Subcutaneous adipose tissue (tissue), 4 donors: ENCODE measurements around the gene CDON. TPM values are rescaled to one million over a fixed set of nuclear protein-coding genes. Genes with fewer than 3 reads are reported as not detected.

ENCODE experiments used
- total RNA-seq, 4 donors: library from RNA; depleted of rRNA; stranded (reverse); fragments of >200 nt; gene quantifications; one replicate each; pipeline ENCODE4 v1.1.0, GENCODE V29; 2016
- TF ChIP-seq, protein P1 (sequence below): fragments of 450-650 bp; IDR thresholded peaks from one replicate; pipeline ENCODE4 v1.5.1; 2016; ENCODE audit warnings: low read depth, mild to moderate bottlenecking, control low read depth, antibody characterized with exemption, moderate library complexity

Gene CDON, protein sequence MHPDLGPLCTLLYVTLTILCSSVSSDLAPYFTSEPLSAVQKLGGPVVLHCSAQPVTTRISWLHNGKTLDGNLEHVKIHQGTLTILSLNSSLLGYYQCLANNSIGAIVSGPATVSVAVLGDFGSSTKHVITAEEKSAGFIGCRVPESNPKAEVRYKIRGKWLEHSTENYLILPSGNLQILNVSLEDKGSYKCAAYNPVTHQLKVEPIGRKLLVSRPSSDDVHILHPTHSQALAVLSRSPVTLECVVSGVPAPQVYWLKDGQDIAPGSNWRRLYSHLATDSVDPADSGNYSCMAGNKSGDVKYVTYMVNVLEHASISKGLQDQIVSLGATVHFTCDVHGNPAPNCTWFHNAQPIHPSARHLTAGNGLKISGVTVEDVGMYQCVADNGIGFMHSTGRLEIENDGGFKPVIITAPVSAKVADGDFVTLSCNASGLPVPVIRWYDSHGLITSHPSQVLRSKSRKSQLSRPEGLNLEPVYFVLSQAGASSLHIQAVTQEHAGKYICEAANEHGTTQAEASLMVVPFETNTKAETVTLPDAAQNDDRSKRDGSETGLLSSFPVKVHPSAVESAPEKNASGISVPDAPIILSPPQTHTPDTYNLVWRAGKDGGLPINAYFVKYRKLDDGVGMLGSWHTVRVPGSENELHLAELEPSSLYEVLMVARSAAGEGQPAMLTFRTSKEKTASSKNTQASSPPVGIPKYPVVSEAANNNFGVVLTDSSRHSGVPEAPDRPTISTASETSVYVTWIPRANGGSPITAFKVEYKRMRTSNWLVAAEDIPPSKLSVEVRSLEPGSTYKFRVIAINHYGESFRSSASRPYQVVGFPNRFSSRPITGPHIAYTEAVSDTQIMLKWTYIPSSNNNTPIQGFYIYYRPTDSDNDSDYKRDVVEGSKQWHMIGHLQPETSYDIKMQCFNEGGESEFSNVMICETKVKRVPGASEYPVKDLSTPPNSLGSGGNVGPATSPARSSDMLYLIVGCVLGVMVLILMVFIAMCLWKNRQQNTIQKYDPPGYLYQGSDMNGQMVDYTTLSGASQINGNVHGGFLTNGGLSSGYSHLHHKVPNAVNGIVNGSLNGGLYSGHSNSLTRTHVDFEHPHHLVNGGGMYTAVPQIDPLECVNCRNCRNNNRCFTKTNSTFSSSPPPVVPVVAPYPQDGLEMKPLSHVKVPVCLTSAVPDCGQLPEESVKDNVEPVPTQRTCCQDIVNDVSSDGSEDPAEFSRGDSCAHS (N-terminal part only)
- 10 to 100 TPM; 16.7 to 30.0 (median 20.3) TPM for total RNA-seq

DNA sequence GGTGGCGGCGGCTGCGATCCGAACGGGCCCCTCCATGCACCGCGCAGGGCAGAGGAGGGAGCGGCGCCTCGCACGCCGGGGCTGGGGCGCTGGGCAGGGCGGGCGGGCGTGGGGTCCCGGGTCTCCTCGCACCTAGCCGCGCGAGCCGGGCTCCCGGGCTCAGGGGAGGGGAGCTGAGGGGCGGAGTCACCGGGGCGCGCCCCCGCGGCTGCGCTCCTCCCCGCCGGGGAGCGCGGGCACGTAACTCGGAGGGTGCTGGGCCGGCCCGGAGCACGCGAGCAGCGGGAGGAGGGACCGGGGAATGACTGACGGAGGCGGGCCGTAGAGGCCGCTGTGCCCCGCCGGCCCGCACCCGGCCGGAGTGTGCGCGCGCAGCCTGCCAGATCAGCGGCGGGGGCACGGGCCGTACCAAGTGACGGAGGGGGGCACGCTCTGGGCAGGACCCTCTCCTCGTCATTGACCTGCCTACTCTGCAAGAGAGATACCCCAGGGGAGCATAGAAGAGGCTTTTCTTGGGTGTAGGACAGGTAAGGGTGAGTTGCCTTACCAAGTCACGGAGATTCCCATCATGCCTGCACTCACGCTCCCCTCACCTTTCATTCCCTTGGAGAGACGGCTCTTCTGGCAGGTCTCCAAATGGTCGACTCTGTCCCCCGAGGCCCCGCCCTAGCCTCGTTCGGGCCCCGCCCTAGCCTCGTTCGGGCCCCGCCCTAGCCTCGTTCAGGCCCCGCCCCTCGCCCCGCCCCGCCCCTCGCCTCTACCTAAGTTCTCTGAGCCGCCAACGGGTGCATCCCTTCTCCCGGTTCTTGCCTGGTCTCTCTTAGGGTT, at the start of gene CDON:
Gene CDON, minus strand, starts transcription at position 188 of the 828 bp plus-strand sequence. CDS start 39,390 bp downstream, outside the sequence.
- TF ChIP-seq, protein P1, sequence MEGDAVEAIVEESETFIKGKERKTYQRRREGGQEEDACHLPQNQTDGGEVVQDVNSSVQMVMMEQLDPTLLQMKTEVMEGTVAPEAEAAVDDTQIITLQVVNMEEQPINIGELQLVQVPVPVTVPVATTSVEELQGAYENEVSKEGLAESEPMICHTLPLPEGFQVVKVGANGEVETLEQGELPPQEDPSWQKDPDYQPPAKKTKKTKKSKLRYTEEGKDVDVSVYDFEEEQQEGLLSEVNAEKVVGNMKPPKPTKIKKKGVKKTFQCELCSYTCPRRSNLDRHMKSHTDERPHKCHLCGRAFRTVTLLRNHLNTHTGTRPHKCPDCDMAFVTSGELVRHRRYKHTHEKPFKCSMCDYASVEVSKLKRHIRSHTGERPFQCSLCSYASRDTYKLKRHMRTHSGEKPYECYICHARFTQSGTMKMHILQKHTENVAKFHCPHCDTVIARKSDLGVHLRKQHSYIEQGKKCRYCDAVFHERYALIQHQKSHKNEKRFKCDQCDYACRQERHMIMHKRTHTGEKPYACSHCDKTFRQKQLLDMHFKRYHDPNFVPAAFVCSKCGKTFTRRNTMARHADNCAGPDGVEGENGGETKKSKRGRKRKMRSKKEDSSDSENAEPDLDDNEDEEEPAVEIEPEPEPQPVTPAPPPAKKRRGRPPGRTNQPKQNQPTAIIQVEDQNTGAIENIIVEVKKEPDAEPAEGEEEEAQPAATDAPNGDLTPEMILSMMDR = no peak

DNA sequence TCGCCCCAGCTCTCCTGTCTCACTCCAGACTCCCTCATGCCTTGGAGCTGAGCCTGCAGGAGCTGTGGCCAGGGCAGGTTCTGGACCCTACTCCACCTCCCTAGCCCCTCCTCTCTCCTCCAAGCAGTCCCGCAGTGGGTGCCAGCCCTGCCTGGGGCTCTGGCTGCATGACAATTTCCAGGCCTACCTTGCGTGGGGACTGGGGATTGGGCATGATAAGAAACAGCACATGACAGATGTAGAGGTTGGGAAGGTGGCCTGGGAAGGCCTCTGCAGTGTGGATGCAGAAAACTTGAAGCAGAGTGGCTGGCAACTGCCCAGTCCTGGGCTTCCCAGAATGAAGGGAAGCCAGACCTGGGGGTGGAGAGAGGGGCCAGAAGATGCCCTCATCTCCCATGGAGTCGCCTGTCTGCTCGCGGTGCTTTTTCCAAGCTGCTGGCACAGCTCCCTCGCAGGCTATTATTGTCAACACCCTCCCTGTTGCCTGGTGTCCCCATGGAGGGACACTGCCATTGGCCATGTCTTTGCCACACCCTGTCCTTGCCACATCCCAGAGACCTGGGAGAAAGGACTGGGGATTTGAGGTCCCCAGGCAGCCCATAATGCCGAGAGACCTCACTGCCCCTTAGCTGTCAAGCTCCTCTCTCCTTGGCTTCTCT, 48.9 kb upstream of the CDON start:
- TF ChIP-seq, protein P1 = no peak

DNA sequence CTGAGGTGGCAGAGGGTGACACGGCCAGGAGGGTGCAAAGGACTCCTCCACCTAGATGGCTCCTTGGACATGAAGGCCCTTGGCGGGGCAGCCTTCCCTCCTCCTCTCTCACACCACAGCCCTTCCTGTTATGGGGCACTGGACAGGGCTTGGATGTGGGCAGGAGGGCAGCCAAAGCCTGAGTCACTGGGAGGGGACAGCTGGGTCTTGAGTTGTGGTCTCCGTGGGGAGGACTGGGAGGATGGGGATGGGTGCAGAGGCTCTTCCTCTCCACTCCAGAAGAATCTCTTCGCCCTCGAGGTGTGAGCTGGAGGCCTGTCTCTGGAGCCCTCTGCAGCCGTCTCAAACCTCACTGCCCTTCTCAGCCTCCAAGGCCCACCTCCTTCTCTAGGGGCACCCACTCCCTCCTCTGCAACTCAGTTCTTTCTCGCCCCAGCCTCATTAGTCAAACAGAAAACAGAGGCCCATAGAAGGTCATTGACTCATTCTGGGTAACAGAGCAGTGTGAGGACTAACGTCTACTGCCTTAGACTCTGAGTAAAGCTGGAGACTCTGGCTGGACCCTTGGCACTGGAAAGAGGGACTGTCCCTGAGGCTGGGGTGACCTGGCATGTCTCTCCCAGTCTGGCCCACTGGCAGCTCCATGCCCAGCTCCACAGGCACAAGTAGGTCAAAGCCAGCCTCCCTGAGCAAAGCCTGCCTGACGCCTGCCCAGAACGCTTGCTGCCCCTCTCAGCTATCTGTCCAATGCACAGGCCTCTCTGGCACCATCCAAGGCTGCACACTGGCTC, 47.5 kb upstream of the CDON start:
- TF ChIP-seq, protein P1 = no peak

DNA sequence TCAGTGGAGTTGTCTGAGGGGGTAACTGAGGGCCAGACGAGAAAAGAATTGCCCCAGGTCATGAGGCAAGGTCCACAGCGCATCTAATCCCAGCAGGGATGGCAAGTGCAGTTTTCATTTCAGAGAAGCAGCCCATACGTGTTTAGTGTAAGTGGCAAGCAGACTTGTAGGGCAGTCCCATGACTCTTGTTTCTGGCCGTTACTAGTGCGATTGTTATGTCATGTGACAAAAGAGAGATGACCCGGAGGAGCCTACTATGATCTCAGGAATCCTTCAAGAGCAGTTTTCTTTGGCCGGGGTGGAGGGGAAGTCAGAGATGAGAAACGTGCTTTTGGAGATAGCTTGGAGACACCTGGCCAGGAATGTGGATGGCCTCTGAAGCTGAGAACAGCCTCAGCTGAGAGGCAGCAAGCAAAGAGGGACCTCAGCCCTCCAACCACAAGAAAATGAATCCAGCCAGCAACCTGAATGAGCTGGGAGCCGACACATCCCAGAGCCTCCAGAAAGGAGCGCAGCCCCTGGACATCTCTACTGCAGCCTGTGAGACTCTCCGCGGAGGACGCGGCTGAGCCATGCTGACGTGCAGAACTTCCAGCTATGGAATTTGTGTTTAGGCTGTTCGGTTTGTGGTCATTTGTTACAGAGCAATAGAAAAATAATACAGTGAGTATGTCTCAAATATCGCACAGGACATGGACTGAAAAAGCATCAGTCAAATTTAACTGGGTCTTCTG, 44.1 kb upstream of the CDON start:
- TF ChIP-seq, protein P1 = no peak

DNA sequence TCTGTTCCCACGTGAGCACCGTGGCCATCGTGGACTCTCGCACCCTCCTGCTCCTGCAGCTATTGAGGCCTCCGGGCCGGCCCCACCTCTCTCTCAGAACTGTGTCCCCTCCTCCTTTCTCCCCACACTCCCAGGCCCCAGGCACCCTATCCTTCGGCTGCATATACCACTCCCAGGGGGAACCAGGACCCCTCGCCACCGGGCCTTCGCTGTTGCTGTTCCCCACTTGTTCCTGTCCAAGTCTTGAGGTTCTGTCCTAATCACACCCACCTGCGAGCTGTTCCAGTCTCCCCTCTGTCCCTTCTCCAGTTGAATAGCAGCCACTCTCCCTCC, 43.0 kb upstream of the CDON start:
- TF ChIP-seq, protein P1 = no peak
